ENCODE data around the gene RAB4B. TPM values are rescaled to one million over a fixed set of nuclear protein-coding genes. Genes with fewer than 3 reads are reported as not detected.

RAB4B gene
- total and polyA plus RNA-seq, 12 donors, result 11.0 to 62.5 (median 14.5) TPM

- 85 to 87% methylated on average over 11 to 12 of the region's 12 CpGs for WGBS, 2 donors
- Histone ChIP-seq H3K4me3 (peak overlapping the region in 9 of 10 donors; percentile 56 to 92 (median 78)), H3K9me3 (no peaks in the 10 kb centered on the region), H3K27ac (peak overlapping the region in 5 of 10 donors; percentile 90 to 99 (median 91)), H3K36me3 (peaks cover 0 to 34% (median 4%) of the 10 kb centered on the region in 9 donors), H3K4me1 (peaks cover 13 to 80% (median 58%) of the 10 kb centered on the region in 9 donors), H3K27me3 (no peaks in the 10 kb centered on the region)
- TF ChIP-seq CTCF (IDR thresholded peaks at IDR 0.05), result no peak
- ATAC-seq, result no peak
- no peak for DNase-seq
- intact Hi-C loops (cut with DNase I), result loop anchor here in 3 of 10 donors (5.0 kb wide), 3 partner anchors 35 to 50 kb away; partner anchors contain the start of genes COQ8B (in 1 of the 3), EGLN2 (in 1 of the 3) and ITPKC (in 1 of the 3)
Observed at GRCh38 chr19:40752257-40752781, 25.7 kb upstream of the RAB4B start.

GRCh38 chr19:40754611-40755247, 23.3 kb upstream of the RAB4B start:
- DNase-seq (no peak), ATAC-seq (no peak)
- H3K27me3 ChIP-seq, result no peaks in the 10 kb centered on the region
- TF ChIP-seq CTCF (IDR thresholded peaks at IDR 0.05), result no peak
- H3K9me3 ChIP-seq, result no peaks in the 10 kb centered on the region
- peak overlapping the region in 2 of 10 donors; percentile 11 to 28 for H3K4me3 ChIP-seq
- intact Hi-C loops (cut with DNase I), result loop anchor here in 3 of 10 donors (2.0 to 5.0 kb wide), 4 partner anchors 18 to 48 kb away; partner anchors contain the start of genes COQ8B (in 1 of the 3), EGLN2 (in 1 of the 3) and ITPKC (in 1 of the 3)
- peak overlapping the region in 1 of 10 donors; percentile 83 for H3K27ac ChIP-seq
- peaks cover 2 to 58% (median 40%) of the 10 kb centered on the region in 9 donors for H3K4me1 ChIP-seq
- 85 to 89% methylated on average over 9 of the region's 9 CpGs for WGBS, 2 donors
- peaks cover 0 to 54% (median 22%) of the 10 kb centered on the region in 9 donors for H3K36me3 ChIP-seq

- WGBS, 2 donors, result 94 to 100% methylated on average over 2 to 3 of the region's 3 CpGs
- Histone ChIP-seq H3K27me3 (no peaks in the 10 kb centered on the region), H3K4me3 (peak overlapping the region in 1 of 10 donors; percentile 28), H3K36me3 (peaks cover 0 to 59% (median 27%) of the 10 kb centered on the region in 9 donors), H3K9me3 (no peaks in the 10 kb centered on the region), H3K27ac (peak overlapping the region in 1 of 10 donors; percentile 83), H3K4me1 (peaks cover 2 to 53% (median 38%) of the 10 kb centered on the region in 9 donors)
- no peak for TF ChIP-seq CTCF (IDR thresholded peaks at IDR 0.05)
- intact Hi-C loops (cut with DNase I), result loop anchor here in 1 of 10 donors (2.0 kb wide), 1 partner anchor 18 kb away; no protein-coding TSS in a partner anchor
- ATAC-seq (no peak), DNase-seq (no peak)
Observed at GRCh38 chr19:40755248-40755624, 22.8 kb upstream of the RAB4B start.

- intact Hi-C loops (cut with DNase I), result loop anchor here in 1 of 10 donors (2.0 kb wide), 1 partner anchor 17 kb away; no protein-coding TSS in a partner anchor
- Histone ChIP-seq H3K27me3 (no peaks in the 10 kb centered on the region), H3K36me3 (peaks cover 0 to 65% (median 33%) of the 10 kb centered on the region in 9 donors), H3K9me3 (no peaks in the 10 kb centered on the region), H3K4me3 (no peak overlapping the region), H3K27ac (peak overlapping the region in 1 of 10 donors; percentile 83), H3K4me1 (peaks cover 2 to 54% (median 41%) of the 10 kb centered on the region in 9 donors)
- WGBS, 2 donors, result 96 to 98% methylated on average over 8 of the region's 8 CpGs
- no peak for DNase-seq
- no peak for TF ChIP-seq CTCF (IDR thresholded peaks at IDR 0.05)
- ATAC-seq, result no peak
Observed at GRCh38 chr19:40755791-40756190, 22.3 kb upstream of the RAB4B start.

Measured in heart right ventricle (tissue), 16 donors.